Skeletal muscle cell (primary cell): ENCODE data around the gene FAM170B.

Experiments
- DNase-seq: peaks from one replicate; pipeline ENCODE4 v3.0.0-alpha.2; 2010; ENCODE audit warnings: low read depth
- H3K4me3 ChIP-seq: 2 replicates; pipeline ENCODE4 v1.5.1; 2011; ENCODE audit warnings: low read depth, mild to moderate bottlenecking, control low read depth, low read length, moderate library complexity

FAM170B gene

GRCh38 chr10:49133706-49134248, at the start of gene FAM170B:
FAM170B (minus strand) TSS chr10:49134021; CDS start chr10:49133918, 103 bp downstream.
- no peak within 1 kb of the TSS for H3K4me3 ChIP-seq
- DNase-seq: no peak

- no peak for DNase-seq
Observed at GRCh38 chr10:49182776-49183175, 49.0 kb upstream of the FAM170B start.

DNA sequence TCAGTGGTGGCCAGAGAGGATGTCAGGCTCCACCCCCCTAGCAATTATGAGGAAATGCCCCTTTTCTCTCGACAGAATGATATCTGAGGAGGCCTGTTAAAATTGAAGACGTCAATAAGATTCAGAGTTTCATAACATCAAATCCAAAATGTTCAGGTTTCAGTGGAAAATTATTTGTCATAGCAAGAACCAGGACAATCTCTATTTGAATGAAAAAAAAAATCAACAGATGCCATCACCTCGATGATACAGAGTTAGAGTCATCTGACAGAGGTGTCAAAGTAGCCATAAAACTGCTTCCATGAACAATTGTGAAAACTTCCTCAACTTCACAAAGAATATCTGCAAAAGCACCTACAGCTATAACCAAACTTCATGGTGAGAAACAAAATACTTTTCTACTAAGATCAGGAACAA, 46.6 kb upstream of the FAM170B start:
- no peak overlapping the region for H3K4me3 ChIP-seq
- no peak for DNase-seq

More at GRCh38 chr10:49182776-49183175, 49.0 kb upstream of the FAM170B start:
- no peak overlapping the region for H3K4me3 ChIP-seq

DNA sequence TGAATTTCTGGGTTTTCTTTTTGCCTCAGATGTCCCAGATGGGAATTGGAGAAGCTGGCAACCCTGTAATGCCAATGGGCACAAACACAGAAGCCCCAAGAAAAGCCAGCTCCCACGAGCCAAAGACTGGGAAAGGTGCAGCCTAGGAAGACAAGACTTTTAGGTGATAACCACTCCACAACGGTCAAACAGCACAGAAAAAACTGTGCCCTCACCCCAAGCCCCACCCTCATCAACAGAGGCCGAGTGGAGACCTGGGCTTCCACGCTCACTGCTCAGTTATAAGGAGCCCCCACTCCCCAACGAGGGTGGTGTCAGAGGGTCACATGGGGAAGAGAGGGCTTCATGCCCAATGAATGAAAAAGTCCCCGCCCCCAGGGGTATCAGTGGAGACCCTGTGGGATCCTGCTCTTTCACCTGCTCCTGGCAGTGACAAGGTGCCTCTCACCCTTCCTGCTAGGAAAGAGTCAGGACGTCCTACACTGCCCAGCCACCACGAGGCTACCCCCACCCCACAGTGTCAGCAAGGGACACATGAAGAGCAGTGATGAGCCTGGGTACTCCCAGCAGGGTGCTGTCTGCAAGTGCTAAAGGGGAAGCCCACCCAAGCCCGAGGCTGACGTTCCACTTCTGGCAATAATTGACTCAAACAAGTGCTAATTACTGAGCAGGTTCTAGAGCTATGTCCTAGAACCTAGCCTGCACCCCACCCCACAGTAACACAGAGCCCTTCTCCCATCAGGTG, 46.0 kb upstream of the FAM170B start:
- H3K4me3 ChIP-seq: no peak overlapping the region
- no peak for DNase-seq

GRCh38 chr10:49178489-49179471, 45.0 kb upstream of the FAM170B start:
- no peak overlapping the region for H3K4me3 ChIP-seq
- no peak for DNase-seq

DNA sequence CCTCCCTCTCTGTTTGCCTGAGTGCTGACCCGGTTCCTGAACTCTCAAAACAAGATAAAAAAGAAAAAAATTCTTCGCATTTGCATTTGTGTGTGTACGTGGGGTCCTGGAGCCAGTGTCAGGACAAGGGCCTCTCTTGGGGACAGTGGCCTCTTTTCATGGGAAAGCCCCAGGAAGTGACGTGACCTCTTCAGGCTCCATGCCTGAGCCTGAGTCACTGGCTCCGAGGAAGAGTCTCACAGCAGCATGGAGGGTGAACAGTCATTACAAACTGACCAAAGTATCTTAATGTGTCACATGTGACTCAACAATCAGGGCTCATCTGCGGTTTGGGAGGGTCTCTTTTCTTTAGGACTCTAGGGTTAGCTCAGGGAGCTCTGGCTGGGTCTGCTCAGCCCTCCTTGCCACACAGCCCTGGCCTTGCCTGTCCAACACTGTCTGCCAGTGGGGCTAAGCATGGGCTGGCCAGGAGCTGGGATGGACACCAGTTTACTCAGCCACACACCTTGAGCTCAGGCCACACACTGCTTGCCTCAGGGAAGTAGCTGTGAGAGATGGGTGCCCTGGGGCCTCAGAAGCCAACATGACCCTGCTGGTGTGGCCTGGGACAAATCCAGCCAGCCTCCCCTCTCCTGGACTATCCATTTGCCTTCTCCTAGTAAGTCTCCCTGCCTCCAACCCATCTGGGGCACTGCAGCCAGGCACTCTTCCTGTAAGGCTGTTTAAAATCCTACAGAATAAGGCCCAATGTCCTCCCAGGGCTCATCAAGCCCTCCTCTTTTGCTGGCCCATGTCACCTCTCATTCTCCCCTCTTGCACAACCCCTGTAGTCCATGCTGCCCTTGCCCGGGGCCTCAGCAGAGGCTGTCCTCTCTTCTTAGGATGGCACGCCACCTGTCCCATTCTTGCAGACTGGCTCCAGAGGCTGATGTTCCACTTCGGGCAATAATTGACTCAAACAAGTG, 43.9 kb upstream of the FAM170B start:
- H3K4me3 ChIP-seq: no peak overlapping the region
- DNase-seq: peak; percentile 66

DNA sequence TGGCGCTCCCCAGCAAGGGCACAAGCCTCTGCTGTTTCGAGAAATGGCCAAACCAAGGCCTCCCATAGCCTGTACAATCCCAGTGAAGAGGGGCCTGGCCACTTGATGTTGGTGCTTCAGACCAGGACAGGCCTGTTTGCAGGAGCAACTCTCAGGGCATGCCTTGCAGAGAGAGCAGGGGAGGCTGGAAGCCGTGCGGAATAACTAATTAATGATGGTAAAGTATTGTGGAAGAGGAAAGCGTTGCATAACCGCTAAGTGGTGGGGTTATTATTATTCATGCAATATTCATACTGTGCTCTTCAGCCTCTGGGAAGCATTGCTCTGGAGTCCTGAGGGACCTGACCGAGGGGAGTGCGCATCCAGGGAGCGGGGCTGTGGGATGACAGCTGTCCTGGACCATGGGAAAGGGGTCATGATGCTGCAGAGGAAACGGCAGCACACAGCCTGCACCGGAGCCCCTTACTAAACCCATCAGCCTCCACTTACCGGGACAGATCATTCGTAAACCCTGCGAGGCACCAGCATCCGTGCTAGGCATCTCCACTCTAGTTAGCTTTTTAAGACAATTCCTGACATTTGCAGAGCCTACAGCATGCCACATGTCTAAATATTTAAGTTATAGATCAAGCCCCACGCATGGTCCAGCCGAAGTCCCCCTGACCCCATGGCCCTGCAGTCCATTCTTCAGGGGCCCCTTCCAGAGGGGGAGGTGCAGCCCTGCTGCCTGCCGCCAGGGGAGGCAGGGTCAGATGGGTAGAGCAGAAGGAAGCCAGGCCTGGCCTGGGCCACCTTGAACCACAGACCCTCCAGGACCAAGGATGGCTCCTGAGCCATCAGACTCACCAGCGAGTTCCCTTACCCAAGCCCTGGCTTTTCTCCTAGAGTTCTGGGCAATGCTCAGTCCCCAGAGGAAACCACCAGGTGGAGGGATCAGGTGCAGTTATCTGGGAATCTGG, 42.8 kb upstream of the FAM170B start:
- H3K4me3 ChIP-seq: no peak overlapping the region
- DNase-seq: no peak

DNA sequence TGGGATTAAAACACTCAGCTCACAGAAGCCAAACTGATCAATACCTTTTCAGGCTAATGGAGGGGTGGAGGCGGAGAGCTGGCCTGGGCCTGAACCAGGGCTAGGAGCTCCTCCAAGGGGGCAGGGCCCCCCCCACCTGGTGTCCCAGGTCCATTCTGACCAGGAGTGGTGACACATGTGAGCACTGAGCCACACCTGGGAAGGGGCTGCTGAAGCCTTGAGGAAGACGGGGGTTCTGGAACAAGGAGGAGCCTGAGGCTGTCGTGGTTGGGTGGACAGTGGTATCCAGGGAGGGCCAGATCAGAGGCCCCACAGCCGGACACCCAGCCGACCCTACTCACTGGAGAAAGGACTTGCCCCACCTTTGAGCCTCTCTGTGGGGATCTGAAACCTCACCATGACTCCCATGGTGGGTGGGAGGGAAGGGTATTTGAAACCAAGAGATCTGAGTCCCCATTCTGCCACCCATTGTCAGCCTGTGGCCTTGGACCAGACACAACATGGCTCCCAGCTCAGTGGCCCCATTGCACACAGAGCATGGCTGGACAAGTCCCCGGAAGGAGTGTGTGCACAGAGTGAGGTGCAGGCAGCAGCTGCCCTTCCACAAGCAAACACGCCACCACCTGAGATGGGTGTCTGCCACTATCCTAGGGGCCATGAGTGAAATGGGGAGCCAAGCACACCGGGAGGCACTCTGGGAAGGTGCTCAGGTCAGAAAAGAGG, 41.9 kb upstream of the FAM170B start:
- no peak for DNase-seq
- H3K4me3 ChIP-seq: no peak overlapping the region

DNA sequence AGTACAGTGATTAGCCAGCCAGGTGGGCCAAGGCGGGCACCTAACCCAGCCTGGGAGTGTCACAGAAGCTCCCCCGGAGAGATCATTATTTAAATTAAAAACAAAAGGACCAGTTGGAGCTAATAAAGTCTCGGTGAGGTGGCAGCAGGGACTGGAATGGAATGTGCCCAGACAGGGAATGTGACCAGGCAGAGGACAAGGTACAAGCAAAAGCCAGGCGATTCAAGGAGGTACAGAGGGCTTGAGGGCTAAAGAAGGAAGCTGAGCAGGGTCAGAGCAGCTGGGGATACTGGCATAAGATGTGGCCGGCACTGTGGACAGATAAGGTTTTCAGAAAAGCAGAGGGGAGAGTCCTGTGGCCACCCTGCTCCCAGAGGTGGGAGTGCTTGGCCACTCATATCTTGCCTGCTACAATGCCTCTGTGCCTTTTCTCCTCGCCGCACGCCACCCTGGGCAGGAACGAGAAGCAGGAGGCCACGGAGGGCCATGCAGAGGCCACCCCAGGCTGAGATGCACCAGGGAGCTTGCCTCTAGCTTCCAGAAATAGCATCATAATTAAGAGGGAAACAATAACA, 41.2 kb upstream of the FAM170B start:
- no peak for DNase-seq
- no peak overlapping the region for H3K4me3 ChIP-seq

DNA sequence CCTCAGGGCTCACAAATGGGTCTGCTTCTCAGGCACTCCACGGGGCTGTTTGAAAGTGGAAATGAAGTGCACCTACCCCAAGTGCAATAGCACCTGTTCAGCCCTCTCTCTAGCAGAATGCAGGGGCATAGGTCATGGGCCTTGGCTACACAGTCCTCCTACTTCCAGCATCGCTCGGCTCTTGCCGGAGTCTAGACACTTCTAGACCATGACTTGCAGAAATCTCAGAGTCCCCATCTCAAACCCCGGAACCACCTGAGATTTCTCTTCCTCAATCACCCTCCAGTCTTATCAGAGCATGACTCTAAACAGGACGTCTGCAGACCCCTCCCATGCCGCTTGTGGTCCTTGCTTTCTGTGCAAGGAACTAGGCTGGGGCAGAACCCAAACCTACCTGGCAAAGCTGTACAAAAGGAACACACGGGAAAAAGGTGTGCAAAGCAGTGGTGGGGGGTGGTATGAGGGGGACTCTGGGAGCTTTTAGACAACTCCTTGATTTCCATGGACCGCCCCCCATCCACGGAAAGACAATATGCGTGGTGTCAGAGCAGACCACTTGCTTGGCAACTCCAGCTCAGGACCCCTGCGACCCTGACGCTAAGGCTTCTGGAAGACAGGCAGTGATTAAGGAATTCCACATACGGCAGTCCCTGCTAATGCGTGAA, 40.6 kb upstream of the FAM170B start:
- no peak overlapping the region for H3K4me3 ChIP-seq
- no peak for DNase-seq

- H3K4me3 ChIP-seq: no peak overlapping the region
- DNase-seq: no peak
Observed at GRCh38 chr10:49173853-49174252, 40.0 kb upstream of the FAM170B start.

DNA sequence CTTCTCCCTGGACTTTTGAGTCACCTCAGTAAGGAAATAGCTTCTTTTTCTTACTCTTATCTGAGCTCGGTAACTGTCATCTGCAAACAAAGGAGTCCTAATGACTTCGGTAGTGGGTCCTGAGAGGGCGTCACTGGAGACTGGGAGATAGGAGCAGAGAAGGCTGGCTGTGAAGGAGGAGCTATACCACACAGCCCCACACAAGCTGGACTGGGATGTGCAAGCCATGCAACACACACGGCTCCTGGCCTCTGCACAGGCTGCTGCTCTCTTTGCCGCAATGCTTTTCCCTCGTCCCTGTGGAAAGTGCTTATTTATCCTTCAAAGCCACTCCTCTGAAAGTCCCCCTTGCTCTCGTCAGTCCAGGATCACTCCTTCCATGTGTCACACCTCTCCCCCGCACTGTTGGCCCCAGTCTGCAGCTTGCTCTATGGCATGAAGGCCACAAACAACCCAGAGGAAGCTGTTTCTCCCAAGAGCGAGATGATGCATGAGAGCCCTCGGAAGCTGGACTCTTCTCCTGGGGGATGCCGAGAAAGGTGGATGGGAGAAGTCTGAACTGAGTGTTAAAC, 39.5 kb upstream of the FAM170B start:
- no peak for DNase-seq
- no peak overlapping the region for H3K4me3 ChIP-seq

DNA sequence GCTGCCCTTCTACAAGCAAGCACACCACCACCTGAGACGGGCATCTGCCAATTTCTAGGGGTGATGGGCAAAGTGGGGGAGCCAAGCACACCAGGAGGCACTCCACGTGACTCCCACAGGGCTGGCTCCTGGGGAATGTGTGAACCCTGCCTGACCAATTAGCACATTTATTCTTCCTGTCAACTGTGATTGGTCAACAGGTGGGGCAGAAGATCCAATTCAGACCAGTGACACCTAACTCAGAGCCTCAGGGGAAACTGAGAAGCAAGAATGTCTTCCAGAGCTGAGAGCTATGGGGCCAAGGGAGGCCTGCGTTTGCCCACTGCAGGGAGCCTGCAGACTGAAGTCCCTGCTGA, 38.9 kb upstream of the FAM170B start:
- DNase-seq: no peak

DNA sequence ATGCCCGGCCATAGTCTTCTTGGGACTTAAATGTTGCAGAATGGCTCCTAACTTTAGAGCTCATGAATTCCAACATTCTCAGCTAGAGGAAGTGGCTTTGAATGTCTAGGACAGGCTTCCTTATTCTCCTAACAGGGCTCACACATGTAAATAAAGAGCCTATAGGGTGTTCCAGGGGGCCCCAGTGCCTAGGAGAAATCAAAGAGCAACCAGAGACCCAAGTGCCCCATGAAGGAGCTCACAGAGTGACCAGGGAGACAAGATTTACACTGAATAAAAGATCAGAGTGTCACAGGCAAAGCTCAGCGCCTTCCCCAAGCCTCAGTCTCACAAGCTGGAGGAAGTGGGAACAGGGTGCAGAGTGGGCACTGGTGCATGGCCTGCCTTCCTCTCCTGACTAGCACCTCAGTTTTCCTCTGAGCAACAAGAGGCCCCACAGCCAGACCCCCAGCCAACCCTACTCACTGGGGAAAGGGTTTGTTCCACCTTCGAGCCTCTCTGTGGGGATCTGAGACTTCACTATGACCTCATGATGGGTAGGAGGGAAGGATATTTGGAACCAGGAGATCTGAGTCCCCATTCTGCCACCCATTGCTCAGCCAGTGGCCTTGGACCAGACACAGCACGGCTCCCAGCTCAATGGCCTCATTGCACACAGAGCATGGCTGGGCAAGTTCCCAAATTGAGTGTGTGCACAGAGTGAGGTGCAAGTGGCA, 38.4 kb upstream of the FAM170B start:
- DNase-seq: no peak
- no peak overlapping the region for H3K4me3 ChIP-seq

More for the DNA sequence above, 38.9 kb upstream of the FAM170B start:
- H3K4me3 ChIP-seq: no peak overlapping the region

- H3K4me3 ChIP-seq: no peak overlapping the region
- DNase-seq: no peak
Observed at GRCh38 chr10:49171326-49172060, 37.7 kb upstream of the FAM170B start.
